ENCODE results near the gene NRXN3.

NRXN3 gene

GRCh38 chr14:79516009-79516408 is 1345.8 kb downstream of the NRXN3 start:
- DNase-seq, result no peak

GRCh38 chr14:79525416-79525815 is 1355.2 kb downstream of the NRXN3 start:
- no peak for DNase-seq

GRCh38 chr14:79528828-79529416 is 1358.7 kb downstream of the NRXN3 start:
- no peak for DNase-seq

DNA sequence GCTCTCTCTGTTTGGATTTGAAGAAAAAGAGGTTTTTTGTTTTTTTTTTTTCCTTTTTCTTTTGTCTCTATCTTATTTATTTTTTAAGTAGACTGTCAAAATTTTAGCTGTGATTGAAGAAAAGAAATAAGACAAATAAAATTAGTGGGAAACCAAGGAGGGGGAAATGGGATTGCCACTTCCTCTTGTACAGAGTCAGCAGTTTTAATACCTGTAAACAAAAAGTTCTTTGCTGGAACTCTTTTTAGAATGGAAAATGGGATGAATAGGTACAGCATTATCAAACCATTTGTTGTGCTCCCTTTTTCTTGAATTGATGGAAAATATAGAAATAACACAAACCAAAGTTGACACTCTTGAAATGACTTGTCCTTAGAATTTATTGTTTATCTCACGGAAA is 1360.4 kb downstream of the NRXN3 start:
- no peak for DNase-seq

DNA sequence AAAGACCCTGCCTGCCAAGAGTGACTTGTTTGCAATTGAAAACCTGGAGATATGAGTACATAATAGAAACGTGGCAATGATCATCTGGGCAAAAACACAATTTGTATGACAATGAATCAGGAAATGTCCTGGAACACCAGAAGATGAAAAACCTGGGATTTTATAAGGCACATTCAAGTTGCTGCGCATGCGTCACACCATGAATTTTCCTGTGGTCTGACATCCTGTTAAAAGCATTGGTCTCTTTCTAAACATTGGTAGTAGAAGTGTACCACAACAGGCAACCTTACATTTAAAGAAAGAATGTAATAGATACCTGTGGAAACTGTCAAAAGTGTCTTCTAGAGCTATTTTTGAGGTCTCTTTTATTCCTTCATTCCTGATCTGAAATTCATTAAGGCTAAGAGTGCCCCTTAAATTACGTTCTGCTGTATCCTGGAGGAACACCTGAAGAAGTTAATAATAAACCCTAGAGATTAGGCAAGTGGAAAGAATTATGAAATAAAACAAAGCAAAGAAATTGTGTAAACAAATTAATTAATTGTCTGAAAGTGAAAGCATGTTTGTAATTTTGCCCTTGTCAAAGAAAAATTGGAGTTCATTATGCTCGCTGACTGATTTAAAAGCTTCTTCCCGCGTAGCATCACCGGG is 1364.7 kb downstream of the NRXN3 start:
- DNase-seq, result no peak

GRCh38 chr14:79540394-79540793 is 1370.2 kb downstream of the NRXN3 start:
- DNase-seq, result no peak

GRCh38 chr14:79542121-79542520 is 1371.9 kb downstream of the NRXN3 start:
- DNase-seq, result no peak

DNA sequence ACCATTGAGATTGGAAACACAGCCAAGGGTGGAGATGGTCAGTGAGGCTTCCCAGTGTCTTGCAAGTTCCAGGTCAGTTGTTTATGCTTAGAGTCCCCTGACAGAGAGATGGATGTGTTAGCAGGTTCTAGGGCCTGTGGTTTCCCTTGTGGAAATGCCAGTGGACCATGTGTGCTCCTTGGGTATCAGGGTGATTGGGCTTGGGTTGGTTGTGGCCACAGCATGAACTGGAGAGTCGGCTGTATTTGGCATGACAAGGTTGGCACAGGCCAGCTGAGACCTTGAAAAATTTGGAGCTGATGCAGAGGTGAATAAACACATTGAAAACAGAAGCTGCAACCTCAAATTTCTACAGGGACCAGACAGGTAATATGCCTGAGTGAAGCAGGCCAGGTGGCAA is 1373.2 kb downstream of the NRXN3 start:
- no peak for DNase-seq

DNA sequence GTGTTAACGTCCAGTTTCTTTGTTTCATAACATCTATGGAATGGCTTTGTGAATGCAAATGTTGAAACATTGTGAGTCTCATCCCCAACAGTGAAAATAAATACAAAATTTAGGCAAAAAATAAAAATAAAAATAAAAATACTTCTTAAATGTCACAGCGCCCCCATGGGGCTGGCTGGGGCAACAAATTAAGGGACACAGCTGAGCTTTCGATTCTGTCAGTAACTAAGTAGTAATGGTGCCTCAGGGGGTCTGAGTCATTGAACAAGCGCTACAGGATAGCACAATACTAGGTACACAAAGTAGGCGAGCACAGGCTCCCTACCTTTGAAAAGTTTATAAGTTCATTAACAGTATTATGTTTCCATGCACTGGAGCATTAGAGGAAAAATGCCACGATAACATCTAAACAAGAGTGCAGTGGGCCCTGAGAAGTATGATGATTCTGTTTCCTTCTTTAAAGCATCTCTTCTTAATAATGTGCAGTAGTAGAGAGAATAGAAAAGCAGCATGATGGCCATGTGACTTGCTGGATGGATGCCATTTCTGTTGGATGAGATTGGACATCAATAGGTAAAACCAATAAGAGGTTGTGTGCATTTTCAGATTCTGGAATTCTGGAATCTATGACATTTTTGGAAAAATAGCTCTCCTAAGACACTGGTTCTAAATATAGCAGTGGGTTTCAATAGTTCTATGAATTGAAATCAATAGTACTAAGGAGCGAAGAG is 1374.0 kb downstream of the NRXN3 start:
- no peak for DNase-seq

DNA sequence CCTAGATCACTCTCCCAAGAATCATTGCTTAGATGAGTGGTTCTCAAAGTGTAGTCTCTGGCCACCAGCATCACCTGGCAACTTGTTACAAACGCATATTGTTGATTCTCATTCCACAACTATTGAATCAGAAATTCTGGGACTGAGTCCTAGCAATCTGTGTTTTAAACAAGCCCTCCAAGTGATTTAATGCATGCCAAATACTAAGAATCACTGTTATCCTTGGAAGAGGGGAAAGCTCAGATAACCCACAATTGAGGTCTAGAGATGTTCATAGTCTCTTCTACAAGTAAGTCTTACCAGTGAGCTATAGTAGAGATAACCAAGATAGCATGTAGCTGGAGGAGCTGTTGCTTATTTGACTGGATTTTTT is 1374.5 kb downstream of the NRXN3 start:
- DNase-seq, result no peak

DNA sequence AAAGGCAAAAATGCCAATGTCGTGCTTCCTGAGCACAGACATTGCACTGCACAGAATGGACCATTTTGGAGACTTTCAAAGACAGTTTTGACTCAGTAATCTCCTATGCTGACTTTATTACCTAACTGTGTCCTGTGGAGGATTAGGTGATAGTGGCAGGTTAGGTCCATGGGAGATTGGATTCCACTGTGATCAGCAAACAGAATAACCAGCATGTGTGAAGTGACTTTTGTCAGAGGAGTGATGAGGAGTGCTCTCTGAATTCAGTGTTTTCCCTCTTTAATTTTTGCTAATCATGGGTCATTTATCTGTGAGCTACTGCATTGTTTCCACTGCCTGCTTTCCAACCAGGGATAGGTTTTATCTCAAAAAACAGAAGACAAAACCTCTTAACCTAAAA is 1378.7 kb downstream of the NRXN3 start:
- no peak for DNase-seq

DNA sequence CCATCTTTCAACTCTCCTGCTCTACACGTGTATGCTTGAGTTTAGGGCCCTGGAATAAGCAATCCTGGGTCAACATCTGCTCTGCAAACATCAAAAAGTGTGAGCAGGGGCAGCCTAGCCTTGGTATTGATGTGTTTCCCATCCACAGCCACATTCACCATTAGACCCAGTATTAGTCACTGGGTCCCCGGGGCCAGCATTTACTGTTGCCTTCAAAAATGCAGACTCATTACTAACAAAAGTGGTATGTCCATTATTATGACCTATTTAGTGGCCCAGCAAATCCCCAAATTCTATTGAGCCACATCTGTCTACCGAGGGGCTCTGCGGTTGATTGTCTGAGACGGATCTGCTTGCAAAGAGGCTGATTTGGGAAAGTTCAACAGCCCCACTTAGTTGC is 1379.3 kb downstream of the NRXN3 start:
- DNase-seq, result no peak

DNA sequence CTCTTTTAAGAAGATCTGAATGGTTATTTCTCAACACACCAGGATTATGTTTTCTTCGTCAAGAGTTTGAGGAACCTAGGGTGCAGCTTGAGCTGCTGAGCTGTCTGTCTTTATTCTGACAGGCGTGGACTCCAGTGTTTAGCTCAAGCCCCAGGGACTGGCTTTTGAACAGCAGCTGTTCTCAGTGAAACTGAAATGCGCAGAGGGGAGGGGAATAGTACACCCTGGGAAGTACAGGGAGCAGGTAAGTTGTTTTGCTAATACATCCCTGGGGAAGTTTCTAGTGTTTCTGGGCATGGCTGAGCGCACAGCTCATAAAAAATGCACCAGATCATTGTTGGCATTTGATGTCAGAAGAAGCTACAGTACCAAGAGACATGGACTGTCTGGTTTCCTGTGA is 1381.3 kb downstream of the NRXN3 start:
- no peak for DNase-seq

GRCh38 chr14:79552778-79553177 is 1382.6 kb downstream of the NRXN3 start:
- DNase-seq, result no peak

DNA sequence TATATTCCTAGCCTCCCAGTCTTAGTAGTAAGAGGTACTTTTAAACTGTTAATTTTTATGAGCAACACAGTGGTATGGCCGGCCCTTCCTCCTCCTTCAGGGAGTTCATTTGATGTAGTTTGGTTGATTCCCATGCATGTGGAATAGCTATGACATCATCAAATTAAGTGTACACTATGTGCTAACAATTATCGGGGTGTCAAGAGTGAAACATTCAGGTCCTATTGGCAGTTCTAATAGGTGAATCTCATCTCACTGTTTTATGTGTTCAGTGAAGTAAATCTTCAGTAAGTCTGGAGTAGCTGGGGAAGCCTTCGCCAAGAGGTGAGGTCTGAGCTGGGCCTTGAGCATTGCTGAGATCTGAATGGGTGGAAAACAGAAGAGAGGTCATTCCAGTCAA is 1384.6 kb downstream of the NRXN3 start:
- DNase-seq, result no peak

DNA sequence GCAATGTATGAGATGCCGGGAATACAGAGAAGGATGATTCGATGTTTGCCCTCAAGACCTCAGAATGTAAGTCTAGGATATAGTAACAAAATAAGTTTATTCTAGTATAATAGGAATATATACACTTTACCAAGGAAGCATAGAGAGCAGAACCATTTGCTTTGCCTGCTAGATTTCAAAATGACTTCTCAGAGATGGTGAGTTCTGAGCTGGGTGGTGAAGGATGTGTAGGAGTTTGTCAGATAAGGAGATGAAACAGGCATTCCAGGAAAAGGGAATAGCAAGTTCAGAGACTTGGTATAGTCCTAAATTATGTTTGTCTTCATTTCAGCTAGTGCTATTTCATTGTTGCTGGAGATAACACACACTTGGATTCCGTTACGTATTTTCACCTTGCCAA is 1385.3 kb downstream of the NRXN3 start:
- no peak for DNase-seq

DNA sequence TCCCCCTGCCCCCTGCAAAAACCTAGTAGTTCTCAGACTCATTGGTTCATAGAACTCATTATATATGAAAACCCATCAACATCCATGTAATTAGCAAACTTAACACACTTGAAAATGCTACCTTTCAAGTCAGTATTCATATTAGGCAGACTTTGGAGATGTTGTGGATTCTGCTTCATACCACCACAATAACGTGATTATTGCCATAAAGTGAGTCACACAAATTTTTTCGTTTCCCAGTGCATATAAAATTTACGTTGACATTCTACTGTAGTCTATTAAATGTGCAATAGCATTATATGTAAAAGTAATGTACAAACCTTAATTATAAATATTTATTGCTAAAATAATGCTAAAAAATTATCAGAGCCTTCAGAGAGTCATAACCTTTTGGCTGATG is 1387.1 kb downstream of the NRXN3 start:
- DNase-seq, result no peak

DNA sequence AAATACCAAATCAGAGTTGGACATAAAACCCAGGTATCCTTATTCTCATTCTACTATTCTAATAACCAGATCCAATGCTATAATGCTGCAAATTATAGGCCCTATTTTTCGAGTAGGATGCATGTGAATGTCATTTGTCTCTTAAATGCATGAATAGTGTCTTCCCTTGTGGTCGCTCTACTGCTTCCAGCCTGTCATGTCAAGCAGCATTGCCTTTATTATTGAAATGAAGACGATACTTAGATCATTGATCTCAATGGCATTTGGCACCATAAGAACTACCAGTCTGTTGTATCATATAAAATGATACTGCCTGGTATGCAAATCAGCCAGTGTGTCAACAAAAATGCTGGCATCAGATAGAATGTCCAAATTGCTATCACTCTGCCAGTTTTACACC is 1392.0 kb downstream of the NRXN3 start:
- no peak for DNase-seq

- DNase-seq, result no peak
These were observed 1394.2 kb downstream of the NRXN3 start for GRCh38 chr14:79564371-79564770.

DNA sequence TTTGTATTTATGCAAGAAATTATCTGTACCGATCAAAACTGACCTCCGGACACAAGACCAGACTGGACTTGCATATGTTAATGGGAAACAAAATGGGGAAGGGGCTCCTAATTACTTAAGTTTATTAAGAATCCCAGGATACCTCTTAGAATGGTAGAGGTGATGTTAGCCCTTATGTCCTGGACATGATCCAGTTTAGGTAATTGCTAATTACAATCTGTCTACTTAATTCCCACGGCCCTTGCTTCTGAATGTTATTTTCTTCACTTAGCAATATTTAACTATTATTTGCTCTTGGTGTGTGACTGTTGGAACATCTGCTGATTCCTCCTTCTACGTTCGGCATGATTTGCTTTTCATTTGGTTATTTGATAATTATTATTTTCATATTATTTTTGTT is 1397.1 kb downstream of the NRXN3 start:
- DNase-seq, result no peak

GRCh38 chr14:79568594-79568993 is 1398.4 kb downstream of the NRXN3 start:
- no peak for DNase-seq

DNA sequence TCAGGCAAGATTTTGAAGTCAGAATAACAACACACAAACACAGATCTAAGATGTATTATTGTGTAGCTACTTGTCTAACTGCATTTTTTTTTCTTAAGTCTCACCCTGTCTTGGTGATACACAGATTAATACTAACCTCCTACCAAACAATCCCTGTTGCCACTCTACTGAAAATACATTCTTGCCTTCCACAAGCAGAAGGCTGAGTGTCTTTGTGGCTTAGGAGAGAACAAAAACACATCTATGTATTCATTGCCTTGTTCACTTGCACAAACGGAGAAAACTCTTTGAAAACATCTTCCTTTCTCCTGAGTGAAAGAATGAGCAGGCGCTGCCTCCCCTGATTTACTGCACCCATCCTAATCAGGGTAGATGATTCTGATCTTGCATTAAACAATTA is 1398.9 kb downstream of the NRXN3 start:
- no peak for DNase-seq

DNA sequence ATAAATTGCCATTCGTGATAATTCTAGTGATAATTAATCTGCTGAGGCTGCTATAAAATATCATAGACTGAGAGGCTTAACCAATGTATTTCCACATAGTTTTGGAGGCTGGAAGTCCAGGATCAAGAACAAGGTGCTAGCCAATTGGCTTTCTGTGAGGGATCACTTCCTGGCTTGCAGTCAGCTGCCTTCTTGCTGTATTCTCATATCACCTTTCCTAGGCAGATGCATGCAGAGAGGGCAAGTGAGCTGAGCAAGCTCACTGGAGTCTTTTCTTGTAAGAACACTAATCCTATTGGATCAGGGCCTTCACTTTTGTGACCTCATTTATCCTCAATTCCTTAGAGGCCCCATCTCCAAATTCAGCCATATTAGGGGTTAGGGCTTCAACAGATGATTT is 1400.5 kb downstream of the NRXN3 start:
- no peak for DNase-seq

DNA sequence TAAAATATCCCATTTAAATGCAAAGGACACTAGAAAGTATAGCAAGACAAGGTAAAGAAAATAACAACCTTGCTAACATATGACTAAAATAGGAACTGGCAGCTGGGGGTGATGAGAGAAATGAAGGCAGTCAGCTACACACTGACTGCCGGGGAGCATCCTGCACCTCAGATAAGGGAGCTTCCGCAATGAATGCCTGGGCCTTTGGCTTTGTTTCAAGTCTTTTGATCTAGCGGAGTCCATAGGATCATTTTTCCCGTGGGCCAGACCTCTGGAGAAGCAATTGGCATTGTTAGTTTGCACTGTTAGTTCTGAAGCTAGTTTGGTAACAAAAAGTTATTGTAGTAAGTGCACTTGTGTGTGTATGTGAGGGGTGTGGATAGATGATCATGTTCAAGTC is 1401.2 kb downstream of the NRXN3 start:
- DNase-seq, result no peak

- DNase-seq, result no peak
These were observed 1403.3 kb downstream of the NRXN3 start for GRCh38 chr14:79573486-79573885.
